ENCODE results near the gene IL32. TPM values are rescaled to one million over a fixed set of nuclear protein-coding genes. Genes with fewer than 3 reads are reported as not detected.
"Not testable (repeated sequence)": the region's sequence is repeated elsewhere in the genome, so short reads cannot be mapped to it uniquely, and the experiment has no call there.

Gene IL32
- total and polyA plus RNA-seq, 9 of the 15 experiments (the other 6 are each of a cell fraction or from before 2014, with no cell fraction given), result 0.21 to 2.2 (median 0.37) TPM; not detected in 3

- H3K9me3 ChIP-seq (replicated peaks; ENCODE audit: control insufficient read depth, insufficient read depth, low read depth, low read length); CTCF ChIA-PET (ENCODE audit: low intra/inter-chr PET ratio); H3K27ac ChIP-seq (ENCODE audit: extremely low read depth, low read depth, low read length); BruUV-seq (replicated peaks); H3K9me1 ChIP-seq (ENCODE audit: control insufficient read depth, insufficient read depth, low read length); POLR2A ChIA-PET; H3K4me3 ChIP-seq; DNase-seq (ENCODE audit: extremely low read depth in 1 of 4, low spot score in 3 of 4); H4K20me1 ChIP-seq (replicated peaks; ENCODE audit: control insufficient read depth, insufficient read depth, low read length); H2AFZ ChIP-seq (ENCODE audit: low read depth, low read length); H3K36me3 ChIP-seq (ENCODE audit: control insufficient read depth, insufficient read depth, low read length); in situ Hi-C loops (cut with MboI); ATAC-seq; intact Hi-C loops (cut with micrococcal nuclease); H3K9ac ChIP-seq (ENCODE audit: insufficient read depth in 1 of 2, low read depth in 2 of 2, low read length in 2 of 2); FAIRE-seq; H3K4me2 ChIP-seq (ENCODE audit: insufficient read depth, low read length); H3K79me2 ChIP-seq (ENCODE audit: control insufficient read depth, insufficient read depth, low read length): not testable (repeated sequence)
- peaks cover 14 to 33% of the 10 kb centered on the region in 2 experiments for H3K4me1 ChIP-seq (replicated peaks in 1 of 2; ENCODE audit: control insufficient read depth in 2 of 2, insufficient read depth in 2 of 2, low read length in 2 of 2)
- WGBS (ENCODE audit: insufficient coverage, low coverage, missing lambda C conversion rate), result 50% methylated on average over 3 of the region's 4 CpGs
- peaks cover 0 to 12% of the 10 kb centered on the region in 2 experiments; a peak in 3 of 5 replicates for H3K27me3 ChIP-seq (ENCODE audit: control insufficient read depth in 2 of 2, insufficient read depth in 2 of 2, low read length in 2 of 2)
Measured at GRCh38 chr16:3072148-3072547, 6.7 kb downstream of the IL32 start.

GRCh38 chr16:3072576-3073263, 7.3 kb downstream of the IL32 start:
- ATAC-seq (peak; percentile 74), FAIRE-seq (peak; percentile 15)
- in situ Hi-C loops (cut with MboI); H4K20me1 ChIP-seq (replicated peaks; ENCODE audit: control insufficient read depth, insufficient read depth, low read length); CTCF ChIA-PET (ENCODE audit: low intra/inter-chr PET ratio); H3K36me3 ChIP-seq (ENCODE audit: control insufficient read depth, insufficient read depth, low read length); DNase-seq (ENCODE audit: extremely low read depth in 1 of 4, low spot score in 3 of 4); H3K9me3 ChIP-seq (replicated peaks; ENCODE audit: control insufficient read depth, insufficient read depth, low read depth, low read length); H3K4me2 ChIP-seq (ENCODE audit: insufficient read depth, low read length); H3K9ac ChIP-seq (ENCODE audit: insufficient read depth in 1 of 2, low read depth in 2 of 2, low read length in 2 of 2); BruUV-seq (replicated peaks); H3K79me2 ChIP-seq (ENCODE audit: control insufficient read depth, insufficient read depth, low read length); H3K27ac ChIP-seq (ENCODE audit: extremely low read depth, low read depth, low read length); POLR2A ChIA-PET; intact Hi-C loops (cut with micrococcal nuclease); H3K4me3 ChIP-seq; H3K9me1 ChIP-seq (ENCODE audit: control insufficient read depth, insufficient read depth, low read length); H2AFZ ChIP-seq (ENCODE audit: low read depth, low read length): not testable (repeated sequence)
- Histone ChIP-seq H3K4me1 (replicated peaks in 1 of 2; ENCODE audit: control insufficient read depth in 2 of 2, insufficient read depth in 2 of 2, low read length in 2 of 2) (peaks cover 14 to 28% of the 10 kb centered on the region in 2 experiments), H3K27me3 (ENCODE audit: control insufficient read depth in 2 of 2, insufficient read depth in 2 of 2, low read length in 2 of 2) (peaks cover 3 to 12% of the 10 kb centered on the region in 2 experiments; a peak in 4 of 5 replicates)
- WGBS (ENCODE audit: insufficient coverage, low coverage, missing lambda C conversion rate), result 31% methylated on average over 13 of the region's 18 CpGs
- TF ChIP-seq CTCF (IDR thresholded peaks at IDR 0.05 in 2 of 3, conservative IDR thresholded peaks at IDR 0.05 in 1 of 3; ENCODE audit: insufficient read depth in 2 of 3, low read depth in 1 of 3, low read length in 3 of 3) (peak in 2 of 3 experiments; percentile 20 to 37; a peak in 3 of 6 replicates), RAD21 (CRISPR knock-in tag; conservative IDR thresholded peaks at IDR 0.05 in 1 of 2, IDR thresholded peaks at IDR 0.05 in 1 of 2) (peak in 1 of 2 experiments; percentile 39; a peak in 2 of 4 replicates), ZBTB33 (CRISPR knock-in tag; IDR thresholded peaks at IDR 0.05) (peak; percentile 84)
